Measurements from ENCODE around the gene GAA.
"Not testable (repeated sequence)": the region's sequence is repeated elsewhere in the genome, so short reads cannot be mapped to it uniquely, and the experiment has no call there.

The GAA gene

DNA sequence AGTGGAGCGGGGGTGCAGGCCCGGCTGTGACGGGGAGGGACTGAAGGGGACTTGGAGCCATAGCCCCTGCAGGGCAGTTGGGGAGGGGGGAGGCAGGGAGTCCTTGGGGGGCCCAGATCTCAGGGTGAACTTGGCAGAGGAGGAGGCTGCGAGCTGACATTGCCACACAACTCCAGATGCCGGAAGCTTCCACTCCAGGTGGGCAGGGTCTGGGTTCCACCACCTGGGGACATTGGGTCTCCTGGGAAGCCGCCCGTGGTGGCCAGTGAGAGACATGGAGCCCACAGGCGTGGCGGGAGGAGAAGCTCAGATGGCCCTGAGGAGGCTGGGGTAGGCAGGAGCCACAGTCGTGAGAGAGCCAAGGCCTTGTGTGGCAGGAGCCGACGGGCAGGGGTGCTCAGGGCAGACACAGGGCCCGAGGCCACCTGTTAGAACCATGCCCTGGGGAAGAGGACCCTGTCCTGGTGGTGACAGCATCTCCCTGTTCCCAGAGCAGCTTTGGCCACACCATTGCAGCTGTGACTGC, 18.2 kb upstream of the GAA start:
- no peak for DNase-seq (ENCODE audit: low read depth)

- no peak for DNase-seq (ENCODE audit: low read depth)
Measured at GRCh38 chr17:80084773-80085172, 16.6 kb upstream of the GAA start.

- no peak for DNase-seq (ENCODE audit: low read depth)
Measured at GRCh38 chr17:80086081-80086480, 15.3 kb upstream of the GAA start.

GRCh38 chr17:80086616-80087015, 14.8 kb upstream of the GAA start:
- no peak for DNase-seq (ENCODE audit: low read depth)

DNA sequence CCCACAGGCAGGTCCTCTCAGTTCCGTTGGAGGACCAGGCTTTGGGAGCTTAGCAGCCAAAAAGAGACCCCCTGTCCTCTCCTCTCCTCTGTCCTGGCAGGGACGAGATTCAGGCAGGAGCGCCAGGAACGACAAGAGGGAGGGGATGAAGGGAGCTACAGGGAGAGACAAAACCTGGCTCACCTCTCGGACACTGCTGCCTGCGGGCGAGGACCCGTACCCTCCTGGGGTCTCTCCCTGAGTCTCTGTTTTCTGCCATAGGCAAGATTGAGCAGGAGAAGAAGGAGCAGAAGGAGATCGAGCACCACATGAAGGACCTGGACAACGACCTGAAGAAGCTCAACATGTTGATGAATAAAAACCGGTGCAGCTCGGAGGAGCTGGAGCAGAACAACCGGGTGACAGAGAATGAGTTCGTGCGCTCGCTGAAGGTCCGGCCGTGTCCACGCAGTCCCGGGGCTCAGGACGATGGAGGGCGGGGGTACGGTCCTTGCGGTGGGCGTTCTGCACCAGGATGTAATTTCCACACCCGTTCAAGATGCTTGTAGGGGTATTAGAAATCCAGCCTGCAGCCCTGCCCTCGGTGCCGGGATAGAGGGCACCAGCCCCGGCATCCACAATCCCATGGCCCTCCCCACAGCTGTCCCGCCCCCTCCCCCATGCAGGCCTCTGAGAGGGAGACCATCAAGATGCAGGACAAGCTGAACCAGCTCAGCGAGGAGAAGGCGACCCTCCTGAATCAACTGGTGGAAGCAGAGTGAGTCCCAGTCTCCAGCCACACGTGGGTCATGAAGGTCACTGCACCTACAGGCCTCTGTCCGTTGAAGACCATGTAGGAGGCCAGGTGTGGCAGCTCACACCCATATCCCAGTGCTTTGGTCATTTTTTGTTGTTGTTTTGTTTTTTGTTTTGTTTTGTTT, 13.8 kb upstream of the GAA start:
- DNase-seq (ENCODE audit: low read depth) = no peak

- DNase-seq (ENCODE audit: low read depth) = no peak
Measured at GRCh38 chr17:80089762-80090161, 11.6 kb upstream of the GAA start.

DNA sequence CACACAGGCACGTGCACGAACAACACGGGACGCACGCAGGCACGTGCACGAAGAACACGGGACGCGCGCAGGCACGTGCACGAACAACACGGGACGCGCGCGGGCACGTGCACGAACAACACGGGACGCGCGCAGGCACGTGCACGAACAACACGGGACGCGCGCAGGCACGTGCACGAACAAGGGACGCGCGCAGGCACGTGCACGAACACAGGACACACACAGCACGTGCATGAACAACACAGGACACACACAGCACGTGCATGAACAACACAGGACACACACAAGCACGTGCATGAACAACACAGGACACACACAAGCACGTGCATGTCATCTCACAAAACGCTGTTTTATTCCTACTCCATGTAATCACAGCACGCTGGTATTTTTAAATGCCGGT, 11.2 kb upstream of the GAA start:
- DNase-seq (ENCODE audit: low read depth) = not testable (repeated sequence)

DNA sequence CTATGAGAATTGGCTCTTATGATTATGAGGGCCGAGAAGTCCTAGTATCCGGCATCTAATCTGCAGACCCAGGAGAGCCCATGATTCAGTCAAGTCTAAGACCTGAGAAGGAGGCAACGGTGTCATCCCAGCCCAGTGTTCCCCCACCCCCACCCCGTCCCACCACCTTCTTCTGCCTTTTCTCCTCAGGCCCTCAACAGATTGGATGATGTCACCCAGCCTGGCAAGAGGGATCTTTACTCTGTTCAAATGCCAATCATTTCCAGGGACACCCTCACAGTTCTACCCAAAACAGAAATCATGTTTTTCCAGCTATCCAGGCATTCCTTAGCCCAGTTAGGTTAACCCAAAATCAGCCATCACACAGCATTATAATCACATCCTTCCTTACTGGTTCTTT, 10.0 kb upstream of the GAA start:
- no peak for DNase-seq (ENCODE audit: low read depth)

DNA sequence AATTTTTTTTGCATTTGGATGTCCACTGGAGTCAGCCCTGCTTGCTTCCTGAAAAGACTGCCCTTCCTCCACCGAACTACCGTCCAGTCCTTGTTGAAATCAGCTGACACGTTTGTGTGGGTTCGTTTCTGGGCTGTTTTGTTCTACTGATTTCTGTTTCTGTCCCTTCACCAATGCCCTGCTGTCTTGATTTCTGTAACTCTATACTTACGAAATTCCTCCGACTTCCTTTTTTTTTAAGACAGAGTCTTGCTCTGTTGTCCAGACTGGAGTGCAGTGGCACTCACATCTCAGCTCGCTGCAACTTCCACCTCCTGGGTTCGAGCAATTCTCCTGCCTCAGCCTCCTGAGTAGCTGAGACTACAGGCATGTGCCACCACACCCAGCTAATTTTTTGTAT, 8.4 kb upstream of the GAA start:
- no peak for DNase-seq (ENCODE audit: low read depth)

DNA sequence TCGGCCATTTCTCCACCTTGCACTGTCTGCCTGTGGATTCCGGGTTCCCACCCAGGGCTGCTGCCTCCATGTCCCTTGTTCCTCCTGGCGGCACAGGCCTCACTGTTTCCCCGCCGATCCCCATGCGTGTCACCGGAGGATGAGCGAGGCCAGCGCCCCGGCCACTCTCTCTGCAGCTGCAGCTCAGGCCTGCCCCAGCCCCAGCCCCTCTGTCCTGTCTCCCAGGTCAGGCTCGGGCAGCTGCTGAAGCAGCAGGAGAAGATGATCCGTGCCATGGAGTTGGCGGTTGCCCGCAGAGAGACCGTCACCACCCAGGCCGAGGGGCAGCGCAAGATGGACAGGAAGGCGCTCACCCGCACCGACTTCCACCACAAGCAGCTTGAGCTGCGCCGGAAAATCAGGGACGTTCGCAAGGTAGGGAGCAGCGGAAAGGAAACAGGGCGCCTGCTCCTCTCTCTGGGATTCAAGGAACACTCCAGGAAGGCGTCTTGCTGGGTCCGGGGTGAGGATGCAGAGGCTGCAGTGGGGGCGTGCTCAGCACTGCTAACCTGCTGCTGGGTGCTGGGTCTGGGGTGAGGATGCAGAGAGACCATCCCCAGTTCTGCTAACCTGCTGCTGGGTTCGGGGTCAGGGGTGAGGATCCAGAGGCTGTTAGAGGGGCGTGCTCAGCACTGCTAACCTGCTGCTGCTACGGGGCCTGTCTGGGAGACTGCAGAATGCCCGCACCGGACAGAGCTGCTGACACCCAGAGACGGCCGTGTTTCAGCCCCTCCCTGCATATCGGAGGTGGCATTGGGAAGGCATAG, 6.1 kb upstream of the GAA start:
- DNase-seq (ENCODE audit: low read depth) = no peak

GRCh38 chr17:80095844-80096475, 5.4 kb upstream of the GAA start:
- DNase-seq (ENCODE audit: low read depth) = no peak

DNA sequence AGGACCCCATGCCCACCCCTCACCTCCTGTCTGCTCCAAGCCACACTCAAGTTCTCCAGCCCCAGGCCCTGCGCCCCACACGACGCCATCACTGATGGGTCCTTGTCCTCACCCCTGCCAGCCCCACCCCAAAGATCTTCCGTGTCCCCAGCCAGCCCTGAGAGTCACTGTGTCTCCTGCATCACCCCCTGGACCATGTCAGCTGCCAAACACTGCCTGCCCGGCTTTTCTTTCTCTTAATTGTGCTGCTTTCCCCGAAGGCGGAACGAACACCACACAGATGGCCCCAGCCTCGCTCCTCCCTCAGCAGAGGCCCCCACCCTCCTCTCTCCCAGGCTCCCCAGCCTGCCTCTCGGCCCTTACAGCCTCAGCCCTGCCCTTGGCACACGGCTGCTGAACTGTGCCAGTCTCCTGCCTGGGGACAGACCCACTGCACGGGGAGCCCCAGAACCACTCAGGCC, 4.8 kb upstream of the GAA start:
- no peak for DNase-seq (ENCODE audit: low read depth)

- DNase-seq (ENCODE audit: low read depth) = no peak
Measured at GRCh38 chr17:80097127-80097621, 4.2 kb upstream of the GAA start.

DNA sequence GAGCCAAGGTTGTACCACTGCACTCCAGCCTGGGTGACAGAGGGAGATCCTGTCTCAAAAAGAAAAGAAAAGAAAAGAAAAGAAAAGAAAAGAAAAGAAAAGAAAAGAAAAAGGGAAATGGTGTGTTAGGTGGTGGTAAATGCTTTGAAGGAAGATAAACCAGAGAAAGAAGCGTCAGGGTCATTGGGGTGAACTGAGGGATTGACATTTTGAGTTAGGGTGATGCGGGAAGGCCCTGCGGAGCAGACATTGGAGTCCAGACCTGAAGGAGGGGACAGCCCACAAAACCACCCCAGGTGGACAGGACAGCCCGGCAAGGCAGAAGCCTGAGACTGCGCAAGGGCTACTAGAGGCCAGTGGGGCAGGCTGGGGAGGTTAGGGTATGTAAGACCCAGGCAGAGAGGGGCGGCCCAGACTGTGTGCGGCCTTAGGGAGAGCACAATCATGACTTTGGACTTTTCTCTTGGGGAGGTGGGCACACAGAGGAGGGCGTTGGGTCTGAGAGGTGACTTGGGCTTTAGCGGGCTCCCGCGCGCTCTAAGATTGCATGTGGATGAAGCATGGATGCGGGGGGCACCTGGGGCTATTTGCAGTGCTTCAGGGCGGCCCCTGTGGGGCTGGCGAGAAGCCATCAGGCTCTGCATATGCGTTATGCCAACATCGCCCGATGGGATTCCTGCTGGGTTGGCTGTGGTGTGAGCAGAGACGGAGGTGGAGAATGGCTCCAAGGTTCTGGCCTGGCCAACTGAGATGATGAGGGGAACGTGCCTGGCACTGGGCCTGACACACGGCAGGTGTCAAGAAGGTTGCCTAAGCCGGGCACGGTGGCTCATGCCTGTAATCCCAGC, 3.3 kb upstream of the GAA start:
- DNase-seq (ENCODE audit: low read depth) = no peak

GRCh38 chr17:80099291-80100034, 1.9 kb upstream of the GAA start:
- no peak for DNase-seq (ENCODE audit: low read depth)

DNA sequence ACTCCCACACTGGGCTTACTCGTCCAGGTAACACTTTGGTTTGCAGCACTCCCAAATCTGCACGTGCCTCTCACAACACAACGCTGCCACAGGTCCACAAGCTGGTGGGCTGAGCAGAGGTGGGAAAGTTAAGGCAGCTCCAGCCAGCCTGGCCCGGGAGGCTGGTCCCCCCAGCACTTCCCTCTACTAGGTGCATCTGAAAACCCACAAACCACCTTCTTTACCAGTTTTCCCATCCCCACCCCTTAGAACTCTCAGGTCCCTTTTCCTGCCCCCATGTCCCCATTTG, 1.4 kb upstream of the GAA start:
- DNase-seq (ENCODE audit: low read depth) = no peak

GRCh38 chr17:80101946-80102663, 724 bp downstream of the GAA start:
- no peak for DNase-seq (ENCODE audit: low read depth)

GRCh38 chr17:80102664-80103448, 1.5 kb downstream of the GAA start:
- DNase-seq (ENCODE audit: low read depth) = no peak

GRCh38 chr17:80103449-80104085, 2.2 kb downstream of the GAA start:
- DNase-seq (ENCODE audit: low read depth) = no peak
